GM12878 (cell line): ENCODE results near the gene PPA1. TPM values are rescaled to one million over a fixed set of nuclear protein-coding genes. Genes with fewer than 3 reads are reported as not detected.

Experiments
- NR2C1 ChIP-seq: fragments of 450-650 bp; IDR thresholded peaks from 2 replicates; pipeline ENCODE4 v1.6.1; 2017; ENCODE audit warnings: antibody characterized with exemption, mild to moderate bottlenecking, moderate library complexity
- polyA plus RNA-seq, 11 experiments: library from polyadenylated mRNA; depleted of rRNA in 4 of 11; unstranded in 6 of 11; stranded (reverse) in 5 of 11; fragments of >200 nt; fragmentation: Nextera tagmentation in 4 of 11; fragmentation: Illumina TruSeq in 1 of 11; extraction: Ambion mirVana in 4 of 11; extraction: Trizol in 1 of 11; gene quantifications; 1 replicate in 1 of 11; 2 replicates in 10 of 11; pipeline versions ENCODE4 v1.2.1 to v1.2.3, GENCODE V29; 2011 to 2016; ENCODE audit warnings: inconsistent platforms in 2 of 11, missing spikeins in 2 of 11, low read depth in 1 of 11
- small RNA-seq: library from RNA; depleted of rRNA; stranded (forward); fragments of <200 nt; gene quantifications from one replicate; pipeline ENCODE3, GENCODE V24; 2014
- total RNA-seq, 4 experiments: library from RNA; depleted of rRNA in 3 of 4; stranded (reverse); fragments of >200 nt in 3 of 4; fragmentation: Illumina TruSeq in 1 of 4; extraction: Trizol in 1 of 4; gene quantifications; 2 replicates each; pipeline versions ENCODE4 v1.2.1 to v1.2.3, GENCODE V29; 2013 to 2021
- TF ChIP-seq, protein P1 (sequence below): fragments of 450-650 bp; IDR thresholded peaks from 2 replicates; pipeline ENCODE4 v1.6.1; 2017; ENCODE audit warnings: mild to moderate bottlenecking, moderate library complexity
- TF ChIP-seq, protein P2 (sequence below): fragments of 150-350 bp; IDR thresholded peaks from 2 replicates; pipeline ENCODE4 v1.6.1; 2016; ENCODE audit warnings: low read depth, low read length
- TF ChIP-seq, protein P3 (sequence below): IDR thresholded peaks from 2 replicates; pipeline ENCODE4 v1.6.1; 2012; ENCODE audit warnings: low read depth, low read length, improper control_type of control experiment

Gene PPA1
- total and polyA plus RNA-seq, 10 of the 15 experiments (the other 5 are each of a cell fraction or from before 2014, with no cell fraction given) = 224 to 452 (median 346) TPM

DNA sequence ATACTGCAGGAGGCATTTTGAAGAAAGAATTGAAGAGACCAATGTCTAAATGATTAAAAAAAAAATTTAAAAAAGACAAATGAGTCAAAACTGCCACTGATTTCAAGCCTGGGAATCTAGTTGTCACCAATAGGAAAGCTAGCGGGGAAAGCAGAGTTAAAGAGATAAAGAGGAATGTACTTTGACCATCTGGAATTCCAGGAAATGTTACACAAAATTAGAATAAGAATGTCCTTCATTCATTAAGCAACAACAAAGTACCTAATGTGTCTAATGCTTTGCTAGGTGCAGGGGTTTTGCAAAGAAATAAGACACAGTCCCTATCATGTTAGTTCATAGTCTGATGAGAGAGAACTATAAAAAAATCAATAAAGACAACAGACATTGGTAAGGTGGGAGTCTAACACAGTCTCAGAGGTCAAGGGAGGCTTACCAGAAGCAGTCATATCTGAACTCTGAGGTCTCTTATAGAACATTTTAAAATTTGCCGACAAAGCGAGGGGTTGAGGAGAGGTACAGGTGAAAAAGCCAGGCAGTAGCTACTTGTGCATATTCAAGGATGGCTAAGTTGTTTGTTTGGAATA, 77.9 kb downstream of the PPA1 start (continued):
- TF ChIP-seq, protein P1, sequence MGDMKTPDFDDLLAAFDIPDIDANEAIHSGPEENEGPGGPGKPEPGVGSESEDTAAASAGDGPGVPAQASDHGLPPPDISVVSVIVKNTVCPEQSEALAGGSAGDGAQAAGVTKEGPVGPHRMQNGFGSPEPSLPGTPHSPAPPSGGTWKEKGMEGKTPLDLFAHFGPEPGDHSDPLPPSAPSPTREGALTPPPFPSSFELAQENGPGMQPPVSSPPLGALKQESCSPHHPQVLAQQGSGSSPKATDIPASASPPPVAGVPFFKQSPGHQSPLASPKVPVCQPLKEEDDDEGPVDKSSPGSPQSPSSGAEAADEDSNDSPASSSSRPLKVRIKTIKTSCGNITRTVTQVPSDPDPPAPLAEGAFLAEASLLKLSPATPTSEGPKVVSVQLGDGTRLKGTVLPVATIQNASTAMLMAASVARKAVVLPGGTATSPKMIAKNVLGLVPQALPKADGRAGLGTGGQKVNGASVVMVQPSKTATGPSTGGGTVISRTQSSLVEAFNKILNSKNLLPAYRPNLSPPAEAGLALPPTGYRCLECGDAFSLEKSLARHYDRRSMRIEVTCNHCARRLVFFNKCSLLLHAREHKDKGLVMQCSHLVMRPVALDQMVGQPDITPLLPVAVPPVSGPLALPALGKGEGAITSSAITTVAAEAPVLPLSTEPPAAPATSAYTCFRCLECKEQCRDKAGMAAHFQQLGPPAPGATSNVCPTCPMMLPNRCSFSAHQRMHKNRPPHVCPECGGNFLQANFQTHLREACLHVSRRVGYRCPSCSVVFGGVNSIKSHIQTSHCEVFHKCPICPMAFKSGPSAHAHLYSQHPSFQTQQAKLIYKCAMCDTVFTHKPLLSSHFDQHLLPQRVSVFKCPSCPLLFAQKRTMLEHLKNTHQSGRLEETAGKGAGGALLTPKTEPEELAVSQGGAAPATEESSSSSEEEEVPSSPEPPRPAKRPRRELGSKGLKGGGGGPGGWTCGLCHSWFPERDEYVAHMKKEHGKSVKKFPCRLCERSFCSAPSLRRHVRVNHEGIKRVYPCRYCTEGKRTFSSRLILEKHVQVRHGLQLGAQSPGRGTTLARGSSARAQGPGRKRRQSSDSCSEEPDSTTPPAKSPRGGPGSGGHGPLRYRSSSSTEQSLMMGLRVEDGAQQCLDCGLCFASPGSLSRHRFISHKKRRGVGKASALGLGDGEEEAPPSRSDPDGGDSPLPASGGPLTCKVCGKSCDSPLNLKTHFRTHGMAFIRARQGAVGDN = no peak
- TF ChIP-seq, protein P2, sequence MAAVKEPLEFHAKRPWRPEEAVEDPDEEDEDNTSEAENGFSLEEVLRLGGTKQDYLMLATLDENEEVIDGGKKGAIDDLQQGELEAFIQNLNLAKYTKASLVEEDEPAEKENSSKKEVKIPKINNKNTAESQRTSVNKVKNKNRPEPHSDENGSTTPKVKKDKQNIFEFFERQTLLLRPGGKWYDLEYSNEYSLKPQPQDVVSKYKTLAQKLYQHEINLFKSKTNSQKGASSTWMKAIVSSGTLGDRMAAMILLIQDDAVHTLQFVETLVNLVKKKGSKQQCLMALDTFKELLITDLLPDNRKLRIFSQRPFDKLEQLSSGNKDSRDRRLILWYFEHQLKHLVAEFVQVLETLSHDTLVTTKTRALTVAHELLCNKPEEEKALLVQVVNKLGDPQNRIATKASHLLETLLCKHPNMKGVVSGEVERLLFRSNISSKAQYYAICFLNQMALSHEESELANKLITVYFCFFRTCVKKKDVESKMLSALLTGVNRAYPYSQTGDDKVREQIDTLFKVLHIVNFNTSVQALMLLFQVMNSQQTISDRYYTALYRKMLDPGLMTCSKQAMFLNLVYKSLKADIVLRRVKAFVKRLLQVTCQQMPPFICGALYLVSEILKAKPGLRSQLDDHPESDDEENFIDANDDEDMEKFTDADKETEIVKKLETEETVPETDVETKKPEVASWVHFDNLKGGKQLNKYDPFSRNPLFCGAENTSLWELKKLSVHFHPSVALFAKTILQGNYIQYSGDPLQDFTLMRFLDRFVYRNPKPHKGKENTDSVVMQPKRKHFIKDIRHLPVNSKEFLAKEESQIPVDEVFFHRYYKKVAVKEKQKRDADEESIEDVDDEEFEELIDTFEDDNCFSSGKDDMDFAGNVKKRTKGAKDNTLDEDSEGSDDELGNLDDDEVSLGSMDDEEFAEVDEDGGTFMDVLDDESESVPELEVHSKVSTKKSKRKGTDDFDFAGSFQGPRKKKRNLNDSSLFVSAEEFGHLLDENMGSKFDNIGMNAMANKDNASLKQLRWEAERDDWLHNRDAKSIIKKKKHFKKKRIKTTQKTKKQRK = no peak
- TF ChIP-seq, protein P3, sequence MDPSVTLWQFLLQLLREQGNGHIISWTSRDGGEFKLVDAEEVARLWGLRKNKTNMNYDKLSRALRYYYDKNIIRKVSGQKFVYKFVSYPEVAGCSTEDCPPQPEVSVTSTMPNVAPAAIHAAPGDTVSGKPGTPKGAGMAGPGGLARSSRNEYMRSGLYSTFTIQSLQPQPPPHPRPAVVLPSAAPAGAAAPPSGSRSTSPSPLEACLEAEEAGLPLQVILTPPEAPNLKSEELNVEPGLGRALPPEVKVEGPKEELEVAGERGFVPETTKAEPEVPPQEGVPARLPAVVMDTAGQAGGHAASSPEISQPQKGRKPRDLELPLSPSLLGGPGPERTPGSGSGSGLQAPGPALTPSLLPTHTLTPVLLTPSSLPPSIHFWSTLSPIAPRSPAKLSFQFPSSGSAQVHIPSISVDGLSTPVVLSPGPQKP = no peak
- TF ChIP-seq NR2C1 = no peak

Small RNA genes lying within 50 kb of the gene (small RNA-seq; reads per million reads assigned to genes)
- gene RPS25P9 = not detected

Other genes with a start within 250 kb of the PPA1 start
Only the 7 nearest of the 9 such genes appear.
- not detected in 2 replicates for gene MACROH2A2, start 180.6 kb downstream of the PPA1 start, total RNA-seq (2014; rRNA removed)
- gene MACROH2A2, start 180.6 kb downstream of the PPA1 start, total RNA-seq (2014; rRNA removed; fragmentation: Illumina TruSeq; extraction: Trizol) = not detected in 2 replicates
- gene MACROH2A2, start 180.6 kb downstream of the PPA1 start, total RNA-seq (2021) = not detected in 2 replicates
- 0.14 and 0.26 TPM in 2 replicates for gene MACROH2A2, start 180.6 kb downstream of the PPA1 start, polyA plus RNA-seq (2011; rRNA removed)
- gene MACROH2A2, start 180.6 kb downstream of the PPA1 start, polyA plus RNA-seq (2014; fragmentation: Illumina TruSeq; extraction: Trizol) = not detected in 2 replicates
- gene MACROH2A2, start 180.6 kb downstream of the PPA1 start, polyA plus RNA-seq (2014; fragmentation: Nextera tagmentation; extraction: Ambion mirVana) = not detected
- not detected in 2 replicates for gene MACROH2A2, start 180.6 kb downstream of the PPA1 start, polyA plus RNA-seq (2014; rRNA removed)
- under 1 TPM in 1 of 2 experiments, not detected in 1; 0.24 TPM for gene MACROH2A2, start 180.6 kb downstream of the PPA1 start, polyA plus RNA-seq (2016; fragmentation: Nextera tagmentation; extraction: Ambion mirVana)
- gene AIFM2, start 100.6 kb downstream of the PPA1 start, total RNA-seq (2014; rRNA removed) = 13.7 and 14.6 TPM in 2 replicates
- gene AIFM2, start 100.6 kb downstream of the PPA1 start, total RNA-seq (2014; rRNA removed; fragmentation: Illumina TruSeq; extraction: Trizol) = 12.1 and 12.6 TPM in 2 replicates
- 20.4 and 20.5 TPM in 2 replicates for gene AIFM2, start 100.6 kb downstream of the PPA1 start, total RNA-seq (2021)
- gene AIFM2, start 100.6 kb downstream of the PPA1 start, polyA plus RNA-seq (2011; rRNA removed) = 11.7 and 17.5 TPM in 2 replicates
- 5.7 and 12.2 TPM in 2 replicates for gene AIFM2, start 100.6 kb downstream of the PPA1 start, polyA plus RNA-seq (2014; fragmentation: Illumina TruSeq; extraction: Trizol)
- 1 to 10 TPM; 4.5 to 8.0 TPM for gene AIFM2, start 100.6 kb downstream of the PPA1 start, polyA plus RNA-seq (2014; fragmentation: Nextera tagmentation; extraction: Ambion mirVana)
- gene AIFM2, start 100.6 kb downstream of the PPA1 start, polyA plus RNA-seq (2014; rRNA removed) = 20.3 and 24.5 TPM in 2 replicates
- 10 to 100 TPM; 26.8 to 30.8 TPM for gene AIFM2, start 100.6 kb downstream of the PPA1 start, polyA plus RNA-seq (2016; fragmentation: Nextera tagmentation; extraction: Ambion mirVana)
- 18.9 and 19.4 TPM in 2 replicates for gene TYSND1, start 86.7 kb downstream of the PPA1 start, total RNA-seq (2014; rRNA removed)
- gene TYSND1, start 86.7 kb downstream of the PPA1 start, total RNA-seq (2014; rRNA removed; fragmentation: Illumina TruSeq; extraction: Trizol) = 8.1 and 8.7 TPM in 2 replicates
- gene TYSND1, start 86.7 kb downstream of the PPA1 start, total RNA-seq (2021) = 20.0 and 21.4 TPM in 2 replicates
- 3.5 and 5.6 TPM in 2 replicates for gene TYSND1, start 86.7 kb downstream of the PPA1 start, polyA plus RNA-seq (2011; rRNA removed)
- gene TYSND1, start 86.7 kb downstream of the PPA1 start, polyA plus RNA-seq (2014; fragmentation: Illumina TruSeq; extraction: Trizol) = 4.7 and 8.6 TPM in 2 replicates
- 1 to 10 TPM; 1.9 to 4.5 TPM for gene TYSND1, start 86.7 kb downstream of the PPA1 start, polyA plus RNA-seq (2014; fragmentation: Nextera tagmentation; extraction: Ambion mirVana)
- 16.7 and 17.4 TPM in 2 replicates for gene TYSND1, start 86.7 kb downstream of the PPA1 start, polyA plus RNA-seq (2014; rRNA removed)
- gene TYSND1, start 86.7 kb downstream of the PPA1 start, polyA plus RNA-seq (2016; fragmentation: Nextera tagmentation; extraction: Ambion mirVana) = 10 to 100 TPM; 15.2 to 18.8 TPM
- 45.4 and 60.3 TPM in 2 replicates for gene SAR1A, start 62.9 kb downstream of the PPA1 start, total RNA-seq (2014; rRNA removed)
- gene SAR1A, start 62.9 kb downstream of the PPA1 start, total RNA-seq (2014; rRNA removed; fragmentation: Illumina TruSeq; extraction: Trizol) = 52.7 and 54.7 TPM in 2 replicates
- 77.3 and 81.3 TPM in 2 replicates for gene SAR1A, start 62.9 kb downstream of the PPA1 start, total RNA-seq (2021)
- gene SAR1A, start 62.9 kb downstream of the PPA1 start, polyA plus RNA-seq (2011; rRNA removed) = 85.0 and 101 TPM in 2 replicates
- 54.8 and 55.6 TPM in 2 replicates for gene SAR1A, start 62.9 kb downstream of the PPA1 start, polyA plus RNA-seq (2014; fragmentation: Illumina TruSeq; extraction: Trizol)
- 10 to 100 TPM; 69.4 to 81.1 TPM for gene SAR1A, start 62.9 kb downstream of the PPA1 start, polyA plus RNA-seq (2014; fragmentation: Nextera tagmentation; extraction: Ambion mirVana)
- 29.3 and 33.2 TPM in 2 replicates for gene SAR1A, start 62.9 kb downstream of the PPA1 start, polyA plus RNA-seq (2014; rRNA removed)
- gene SAR1A, start 62.9 kb downstream of the PPA1 start, polyA plus RNA-seq (2016; fragmentation: Nextera tagmentation; extraction: Ambion mirVana) = 10 to 100 TPM; 58.0 to 62.2 TPM
- gene NPFFR1, start 50.6 kb upstream of the PPA1 start, total RNA-seq (2014; rRNA removed) = not detected in 2 replicates
- gene NPFFR1, start 50.6 kb upstream of the PPA1 start, total RNA-seq (2014; rRNA removed; fragmentation: Illumina TruSeq; extraction: Trizol) = not detected in 2 replicates
- gene NPFFR1, start 50.6 kb upstream of the PPA1 start, total RNA-seq (2021) = not detected in 2 replicates
- 0.01 TPM in 1 of 2 replicates, not detected in the other for gene NPFFR1, start 50.6 kb upstream of the PPA1 start, polyA plus RNA-seq (2011; rRNA removed)
- gene NPFFR1, start 50.6 kb upstream of the PPA1 start, polyA plus RNA-seq (2014; fragmentation: Illumina TruSeq; extraction: Trizol) = not detected in 2 replicates
- not detected for gene NPFFR1, start 50.6 kb upstream of the PPA1 start, polyA plus RNA-seq (2014; fragmentation: Nextera tagmentation; extraction: Ambion mirVana)
- gene NPFFR1, start 50.6 kb upstream of the PPA1 start, polyA plus RNA-seq (2014; rRNA removed) = not detected in 2 replicates
- under 1 TPM in 1 of 2 experiments, not detected in 1; 0.03 TPM for gene NPFFR1, start 50.6 kb upstream of the PPA1 start, polyA plus RNA-seq (2016; fragmentation: Nextera tagmentation; extraction: Ambion mirVana)
- 19.4 and 24.5 TPM in 2 replicates for gene LRRC20, start 149.2 kb upstream of the PPA1 start, total RNA-seq (2014; rRNA removed)
- 10.0 and 10.2 TPM in 2 replicates for gene LRRC20, start 149.2 kb upstream of the PPA1 start, total RNA-seq (2014; rRNA removed; fragmentation: Illumina TruSeq; extraction: Trizol)
- gene LRRC20, start 149.2 kb upstream of the PPA1 start, total RNA-seq (2021) = 25.9 and 27.6 TPM in 2 replicates
- 14.9 and 28.0 TPM in 2 replicates for gene LRRC20, start 149.2 kb upstream of the PPA1 start, polyA plus RNA-seq (2011; rRNA removed)
- gene LRRC20, start 149.2 kb upstream of the PPA1 start, polyA plus RNA-seq (2014; fragmentation: Illumina TruSeq; extraction: Trizol) = 13.5 and 21.5 TPM in 2 replicates
- 1 to 10 TPM; 3.5 to 6.9 TPM for gene LRRC20, start 149.2 kb upstream of the PPA1 start, polyA plus RNA-seq (2014; fragmentation: Nextera tagmentation; extraction: Ambion mirVana)
- gene LRRC20, start 149.2 kb upstream of the PPA1 start, polyA plus RNA-seq (2014; rRNA removed) = 23.2 and 24.4 TPM in 2 replicates
- 10 to 100 TPM; 13.3 to 15.7 TPM for gene LRRC20, start 149.2 kb upstream of the PPA1 start, polyA plus RNA-seq (2016; fragmentation: Nextera tagmentation; extraction: Ambion mirVana)
- 23.2 and 25.4 TPM in 2 replicates for gene EIF4EBP2, start 170.7 kb upstream of the PPA1 start, total RNA-seq (2014; rRNA removed)
- gene EIF4EBP2, start 170.7 kb upstream of the PPA1 start, total RNA-seq (2014; rRNA removed; fragmentation: Illumina TruSeq; extraction: Trizol) = 32.2 and 32.9 TPM in 2 replicates
- 48.5 TPM in 2 replicates for gene EIF4EBP2, start 170.7 kb upstream of the PPA1 start, total RNA-seq (2021)
- gene EIF4EBP2, start 170.7 kb upstream of the PPA1 start, polyA plus RNA-seq (2011; rRNA removed) = 25.7 and 29.4 TPM in 2 replicates
- 51.3 and 64.0 TPM in 2 replicates for gene EIF4EBP2, start 170.7 kb upstream of the PPA1 start, polyA plus RNA-seq (2014; fragmentation: Illumina TruSeq; extraction: Trizol)
- gene EIF4EBP2, start 170.7 kb upstream of the PPA1 start, polyA plus RNA-seq (2014; fragmentation: Nextera tagmentation; extraction: Ambion mirVana) = 10 to 100 TPM; 14.4 to 20.4 TPM
- gene EIF4EBP2, start 170.7 kb upstream of the PPA1 start, polyA plus RNA-seq (2014; rRNA removed) = 23.1 and 24.0 TPM in 2 replicates
- gene EIF4EBP2, start 170.7 kb upstream of the PPA1 start, polyA plus RNA-seq (2016; fragmentation: Nextera tagmentation; extraction: Ambion mirVana) = 10 to 100 TPM; 34.4 to 35.8 TPM